HepG2 (cell line): ENCODE data around the gene SLC35D2. TPM values are rescaled to one million over a fixed set of nuclear protein-coding genes. Genes with fewer than 3 reads are reported as not detected.

Source experiments
- EP300 ChIP-seq, 3 experiments: sonication (generic) in 1 of 3; formaldehyde crosslinking in 1 of 3; IDR thresholded peaks; 2 replicates each; pipeline versions ENCODE4 v1.5.1 to v1.6.1; 2011 to 2020; ENCODE audit warnings: low read depth in 2 of 3, low read length in 2 of 3, borderline replicate concordance in 1 of 3, improper control_type of control experiment in 1 of 3, mild to moderate bottlenecking in 1 of 3, missing genetic modification reagents in 1 of 3, moderate library complexity in 1 of 3
- FOXK1 ChIP-seq: sonication (generic); formaldehyde crosslinking; IDR thresholded peaks from 2 replicates; pipeline ENCODE4 v1.4.0; 2020; ENCODE audit warnings: low read depth, missing genetic modification reagents, borderline replicate concordance
- GFI1 ChIP-seq: sonication (generic); formaldehyde crosslinking; IDR thresholded peaks from 2 replicates; pipeline ENCODE4 v1.5.0; 2020; ENCODE audit warnings: missing genetic modification reagents, mild to moderate bottlenecking, borderline replicate concordance
- KAT8 ChIP-seq: IDR thresholded peaks from 2 replicates; pipeline ENCODE4 v1.6.1; 2016; ENCODE audit warnings: missing genetic modification reagents, missing compliant biosample characterization
- MAFF ChIP-seq: IDR thresholded peaks from 2 replicates; pipeline ENCODE4 v1.6.1; 2011; ENCODE audit warnings: low read depth, low read length, improper control_type of control experiment
- NCOA2 ChIP-seq: sonication (generic); formaldehyde crosslinking; IDR thresholded peaks from 2 replicates; pipeline ENCODE4 v1.8.0; 2022; ENCODE audit warnings: inconsistent platforms
- NR2C2 ChIP-seq: sonication (generic); formaldehyde crosslinking; IDR thresholded peaks from 2 replicates; pipeline ENCODE4 v1.4.0; 2020; ENCODE audit warnings: missing genetic modification reagents, mild to moderate bottlenecking, moderate library complexity, borderline replicate concordance
- SMYD3 ChIP-seq: sonication (generic); formaldehyde crosslinking; IDR thresholded peaks from 2 replicates; pipeline ENCODE4 v1.8.1; 2023; ENCODE audit warnings: mild to moderate bottlenecking, missing genetic modification reagents
- SP1 ChIP-seq, 2 experiments: fragments of 450-650 bp in 1 of 2; sonication (generic) in 1 of 2; formaldehyde crosslinking in 1 of 2; IDR thresholded peaks; 2 replicates each; pipeline versions ENCODE4 v1.4.0 to v1.6.1; 2016 to 2020; ENCODE audit warnings: missing genetic modification reagents in 1 of 2
- ZNF264 ChIP-seq: sonication (generic); formaldehyde crosslinking; IDR thresholded peaks from 2 replicates; pipeline ENCODE4 v1.4.0; 2020; ENCODE audit warnings: missing genetic modification reagents
- ZNF570 ChIP-seq: sonication (generic); formaldehyde crosslinking; IDR thresholded peaks from 2 replicates; pipeline ENCODE4 v1.4.0; 2020; ENCODE audit warnings: mild to moderate bottlenecking, missing genetic modification reagents, borderline replicate concordance
- ZNF616 ChIP-seq: sonication (generic); formaldehyde crosslinking; IDR thresholded peaks from 2 replicates; pipeline ENCODE4 v1.5.0; 2020; ENCODE audit warnings: low read depth, mild to moderate bottlenecking, missing genetic modification reagents
- ZSCAN29 ChIP-seq: sonication (generic); formaldehyde crosslinking; conservative IDR thresholded peaks from 2 replicates; pipeline ENCODE4 v1.4.0; 2020; ENCODE audit warnings: mild to moderate bottlenecking, missing genetic modification reagents
- polyA plus RNA-seq, 8 experiments: library from polyadenylated mRNA; depleted of rRNA in 3 of 8; stranded (reverse) in 7 of 8; unstranded in 1 of 8; fragments of >200 nt; fragmentation: Illumina TruSeq in 4 of 8; extraction: Trizol in 4 of 8; gene quantifications; 2 replicates each; pipeline versions ENCODE4 v1.2.1 to v1.2.3, GENCODE V29; 2011 to 2016; ENCODE audit warnings: low read depth in 4 of 8, missing spikeins in 1 of 8, mixed read lengths in 1 of 8; ENCODE audit not compliant: insufficient read depth in 1 of 8
- total RNA-seq, 5 experiments: library from RNA; depleted of rRNA; stranded (reverse); fragments of >200 nt; fragmentation: Illumina TruSeq; extraction: Trizol; gene quantifications; 2 replicates each; pipeline ENCODE4 v1.2.3, GENCODE V29; 2016; ENCODE audit warnings: low read depth in 1 of 5
- TF ChIP-seq, protein P1 (sequence below): IDR thresholded peaks from 2 replicates; pipeline ENCODE4 v1.6.1; 2016; ENCODE audit warnings: mild to moderate bottlenecking, missing biosample characterization, missing genetic modification reagents
- TF ChIP-seq, protein P2 (sequence below), 2 experiments: sonication (generic) in 1 of 2; formaldehyde crosslinking in 1 of 2; IDR thresholded peaks; 2 replicates each; pipeline versions ENCODE4 v1.5.1 to v1.6.1; 2011 to 2020; ENCODE audit warnings: borderline replicate concordance in 1 of 2, low read depth in 1 of 2, low read length in 1 of 2, mild to moderate bottlenecking in 1 of 2, missing genetic modification reagents in 1 of 2, moderate library complexity in 1 of 2
- TF ChIP-seq, protein P3 (sequence below): sonication (generic); formaldehyde crosslinking; IDR thresholded peaks from 2 replicates; pipeline ENCODE4 v1.4.0; 2020; ENCODE audit warnings: missing genetic modification reagents
- TF ChIP-seq, protein P4 (sequence below): sonication (generic); IDR thresholded peaks from 2 replicates; pipeline ENCODE4 v1.6.1; 2016; ENCODE audit warnings: low read depth, borderline replicate concordance
- TF ChIP-seq, protein P5 (sequence below): conservative IDR thresholded peaks from 2 replicates; pipeline ENCODE4 v1.6.1; 2018; ENCODE audit warnings: missing genetic modification reagents

SLC35D2 gene
- total and polyA plus RNA-seq, 2 of the 13 experiments (the other 11 are each of a cell fraction or from before 2014, with no cell fraction given) = 96.2 to 103 TPM

DNA sequence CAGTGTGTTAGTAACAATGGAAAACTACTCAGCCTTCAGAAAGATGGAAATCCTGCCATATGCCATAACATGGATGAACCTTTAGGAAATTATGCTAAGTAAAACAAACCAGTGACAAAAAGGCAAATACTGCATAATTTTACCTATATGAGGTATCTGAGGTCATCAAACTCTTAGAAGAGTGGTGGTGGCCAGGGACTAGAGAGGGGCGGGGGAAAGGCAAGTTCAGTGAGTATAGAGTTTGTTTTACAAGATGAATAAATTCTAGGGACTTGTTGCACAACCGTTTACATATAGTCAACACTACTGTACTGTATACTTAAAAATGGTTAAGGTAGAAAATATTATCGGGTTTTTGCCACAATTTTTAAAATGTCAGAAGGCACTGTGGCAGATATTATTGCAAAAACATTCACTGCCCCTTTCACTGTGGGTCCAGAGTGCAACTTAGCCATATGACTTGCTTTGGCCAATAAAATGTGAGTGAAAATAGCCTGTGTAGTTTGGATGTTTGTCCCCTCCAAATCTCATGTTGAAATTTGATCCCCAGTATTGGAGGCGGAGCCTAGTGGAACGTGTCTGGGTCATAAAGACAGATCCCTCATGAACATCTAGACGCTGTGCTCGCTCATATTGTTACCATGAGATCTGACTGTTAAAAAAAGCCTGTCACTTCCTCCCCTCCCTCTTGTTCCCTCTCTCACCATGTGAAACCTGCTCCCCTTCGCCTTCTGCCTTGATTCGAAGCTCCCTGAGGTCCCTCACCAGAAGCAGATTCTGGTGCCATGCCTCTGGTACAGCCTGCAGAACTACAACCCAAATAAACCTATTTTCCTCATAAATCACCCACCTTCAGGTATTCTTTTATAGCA lies 25.1 kb upstream of the SLC35D2 start (continued):
- TF ChIP-seq, protein P1, sequence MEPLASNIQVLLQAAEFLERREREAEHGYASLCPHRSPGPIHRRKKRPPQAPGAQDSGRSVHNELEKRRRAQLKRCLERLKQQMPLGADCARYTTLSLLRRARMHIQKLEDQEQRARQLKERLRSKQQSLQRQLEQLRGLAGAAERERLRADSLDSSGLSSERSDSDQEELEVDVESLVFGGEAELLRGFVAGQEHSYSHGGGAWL = no peak
- TF ChIP-seq NR2C2 (CRISPR knock-in tag) (peak; percentile 44; the same call in 1 of the 2 replicates), NCOA2 (CRISPR knock-in tag) (peak; percentile 54; the same call in 1 of the 2 replicates), SP1 (IDR thresholded peaks at IDR 0.05) (no peak), SP1 (CRISPR knock-in tag; IDR thresholded peaks at IDR 0.05) (peak; percentile 31; the same call in 1 of the 2 replicates), EP300 (IDR thresholded peaks at IDR 0.05; ENCODE audit: low read depth in 2 of 2, low read length in 2 of 2) (no peak; a peak in 2 of 4 replicates), EP300 (CRISPR knock-in tag; IDR thresholded peaks at IDR 0.05; ENCODE audit: borderline replicate concordance) (0 out of 2 replicates have a peak, but pooled peaks have one; percentile 4), GFI1 (CRISPR knock-in tag) (no peak), KAT8 (CRISPR knock-in tag) (peak; percentile 71), ZNF616 (CRISPR knock-in tag) (no peak), ZSCAN29 (CRISPR knock-in tag) (peak; percentile 55; the same call in 1 of the 2 replicates), ZNF264 (CRISPR knock-in tag) (0 out of 2 replicates have a peak, but pooled peaks have one; percentile 52), SMYD3 (CRISPR knock-in tag) (no peak), MAFF (peak; percentile 26; the same call in 1 of the 2 replicates), FOXK1 (CRISPR knock-in tag) (peak; percentile 67), ZNF570 (CRISPR knock-in tag) (no peak)
- TF ChIP-seq, protein P2, sequence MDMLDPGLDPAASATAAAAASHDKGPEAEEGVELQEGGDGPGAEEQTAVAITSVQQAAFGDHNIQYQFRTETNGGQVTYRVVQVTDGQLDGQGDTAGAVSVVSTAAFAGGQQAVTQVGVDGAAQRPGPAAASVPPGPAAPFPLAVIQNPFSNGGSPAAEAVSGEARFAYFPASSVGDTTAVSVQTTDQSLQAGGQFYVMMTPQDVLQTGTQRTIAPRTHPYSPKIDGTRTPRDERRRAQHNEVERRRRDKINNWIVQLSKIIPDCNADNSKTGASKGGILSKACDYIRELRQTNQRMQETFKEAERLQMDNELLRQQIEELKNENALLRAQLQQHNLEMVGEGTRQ (IDR thresholded peaks at IDR 0.05; ENCODE audit: low read depth, low read length) = peak; percentile 84
- TF ChIP-seq, protein P2 (CRISPR knock-in tag; IDR thresholded peaks at IDR 0.05; ENCODE audit: borderline replicate concordance) = peak; percentile 92; the same call in 1 of the 2 replicates
- TF ChIP-seq, protein P3, sequence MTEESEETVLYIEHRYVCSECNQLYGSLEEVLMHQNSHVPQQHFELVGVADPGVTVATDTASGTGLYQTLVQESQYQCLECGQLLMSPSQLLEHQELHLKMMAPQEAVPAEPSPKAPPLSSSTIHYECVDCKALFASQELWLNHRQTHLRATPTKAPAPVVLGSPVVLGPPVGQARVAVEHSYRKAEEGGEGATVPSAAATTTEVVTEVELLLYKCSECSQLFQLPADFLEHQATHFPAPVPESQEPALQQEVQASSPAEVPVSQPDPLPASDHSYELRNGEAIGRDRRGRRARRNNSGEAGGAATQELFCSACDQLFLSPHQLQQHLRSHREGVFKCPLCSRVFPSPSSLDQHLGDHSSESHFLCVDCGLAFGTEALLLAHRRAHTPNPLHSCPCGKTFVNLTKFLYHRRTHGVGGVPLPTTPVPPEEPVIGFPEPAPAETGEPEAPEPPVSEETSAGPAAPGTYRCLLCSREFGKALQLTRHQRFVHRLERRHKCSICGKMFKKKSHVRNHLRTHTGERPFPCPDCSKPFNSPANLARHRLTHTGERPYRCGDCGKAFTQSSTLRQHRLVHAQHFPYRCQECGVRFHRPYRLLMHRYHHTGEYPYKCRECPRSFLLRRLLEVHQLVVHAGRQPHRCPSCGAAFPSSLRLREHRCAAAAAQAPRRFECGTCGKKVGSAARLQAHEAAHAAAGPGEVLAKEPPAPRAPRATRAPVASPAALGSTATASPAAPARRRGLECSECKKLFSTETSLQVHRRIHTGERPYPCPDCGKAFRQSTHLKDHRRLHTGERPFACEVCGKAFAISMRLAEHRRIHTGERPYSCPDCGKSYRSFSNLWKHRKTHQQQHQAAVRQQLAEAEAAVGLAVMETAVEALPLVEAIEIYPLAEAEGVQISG (CRISPR knock-in tag) = peak; percentile 35; the same call in 1 of the 2 replicates
- TF ChIP-seq, protein P4, sequence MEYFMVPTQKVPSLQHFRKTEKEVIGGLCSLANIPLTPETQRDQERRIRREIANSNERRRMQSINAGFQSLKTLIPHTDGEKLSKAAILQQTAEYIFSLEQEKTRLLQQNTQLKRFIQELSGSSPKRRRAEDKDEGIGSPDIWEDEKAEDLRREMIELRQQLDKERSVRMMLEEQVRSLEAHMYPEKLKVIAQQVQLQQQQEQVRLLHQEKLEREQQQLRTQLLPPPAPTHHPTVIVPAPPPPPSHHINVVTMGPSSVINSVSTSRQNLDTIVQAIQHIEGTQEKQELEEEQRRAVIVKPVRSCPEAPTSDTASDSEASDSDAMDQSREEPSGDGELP = no peak
- TF ChIP-seq, protein P5, sequence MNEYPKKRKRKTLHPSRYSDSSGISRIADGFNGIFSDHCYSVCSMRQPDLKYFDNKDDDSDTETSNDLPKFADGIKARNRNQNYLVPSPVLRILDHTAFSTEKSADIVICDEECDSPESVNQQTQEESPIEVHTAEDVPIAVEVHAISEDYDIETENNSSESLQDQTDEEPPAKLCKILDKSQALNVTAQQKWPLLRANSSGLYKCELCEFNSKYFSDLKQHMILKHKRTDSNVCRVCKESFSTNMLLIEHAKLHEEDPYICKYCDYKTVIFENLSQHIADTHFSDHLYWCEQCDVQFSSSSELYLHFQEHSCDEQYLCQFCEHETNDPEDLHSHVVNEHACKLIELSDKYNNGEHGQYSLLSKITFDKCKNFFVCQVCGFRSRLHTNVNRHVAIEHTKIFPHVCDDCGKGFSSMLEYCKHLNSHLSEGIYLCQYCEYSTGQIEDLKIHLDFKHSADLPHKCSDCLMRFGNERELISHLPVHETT (CRISPR knock-in tag) = 0 out of 2 replicates have a peak, but pooled peaks have one; percentile 21
